ENCODE measurements around the gene MACROD2.

The MACROD2 gene

DNA sequence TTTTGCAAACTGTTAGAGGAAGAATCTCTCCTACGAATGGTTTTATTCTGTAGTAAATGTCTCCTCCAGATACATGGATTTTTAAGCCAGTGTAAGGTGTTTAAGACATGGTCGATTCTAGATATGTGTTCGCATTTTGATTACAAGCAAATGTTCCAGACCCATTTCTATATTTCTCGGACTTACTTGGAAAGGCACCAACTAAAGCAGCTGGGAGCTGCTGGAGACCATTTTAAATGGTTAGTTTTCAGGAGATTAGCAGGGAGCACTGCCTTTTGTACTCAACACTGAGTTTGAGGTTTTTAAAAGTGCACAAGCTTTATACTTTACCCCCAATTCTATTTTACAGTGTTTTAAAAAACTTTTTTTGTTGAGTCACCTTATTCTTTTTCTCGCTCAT, 1720.9 kb downstream of the MACROD2 start:
- DNase-seq (ENCODE audit: low spot score): no peak
- no peak for TF ChIP-seq CTCF (IDR thresholded peaks at IDR 0.05; ENCODE audit: extremely low read depth, missing control alignments)

DNA sequence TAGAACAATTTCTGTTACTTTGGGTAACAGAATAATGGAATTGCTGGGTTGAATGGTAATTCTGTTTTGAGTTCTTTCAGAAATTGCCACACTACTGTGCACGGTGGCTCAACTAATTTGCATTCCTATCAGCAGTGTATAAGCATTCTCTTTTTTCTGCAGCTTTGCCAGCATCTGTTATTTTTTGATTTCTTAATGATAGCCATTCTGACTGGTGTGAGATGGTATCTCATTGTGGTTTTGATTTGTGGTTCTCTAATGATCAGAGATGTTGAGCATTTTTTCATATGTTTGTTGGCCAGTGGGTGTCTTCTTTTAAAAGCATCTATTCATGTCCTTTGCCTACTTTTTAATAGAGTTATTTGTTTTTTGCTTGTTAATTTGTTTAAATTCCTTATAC, 1731.1 kb downstream of the MACROD2 start:
- no peak for DNase-seq (ENCODE audit: low spot score)
- TF ChIP-seq CTCF (IDR thresholded peaks at IDR 0.05; ENCODE audit: extremely low read depth, missing control alignments): no peak

DNA sequence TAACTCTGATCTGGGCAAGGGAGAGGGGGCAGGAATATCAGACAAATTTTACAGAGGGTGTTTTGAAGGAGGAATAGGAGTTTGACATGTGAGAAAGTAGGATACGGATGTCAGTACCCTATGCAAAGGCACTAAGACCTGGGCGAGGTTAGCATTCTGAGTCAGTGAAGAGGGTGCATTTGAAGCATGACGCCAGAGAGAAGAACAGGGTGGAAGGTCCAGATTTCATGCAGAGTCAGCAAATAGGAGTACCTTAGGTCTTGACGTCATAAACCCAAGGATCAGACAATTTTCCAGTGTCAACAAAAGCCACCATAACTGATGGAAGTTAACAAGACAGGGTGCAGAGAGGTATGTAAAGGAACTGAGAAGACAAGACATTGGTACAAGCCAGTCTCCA, 1738.7 kb downstream of the MACROD2 start:
- TF ChIP-seq CTCF (IDR thresholded peaks at IDR 0.05; ENCODE audit: extremely low read depth, missing control alignments): no peak
- no peak for DNase-seq (ENCODE audit: low spot score)

DNA sequence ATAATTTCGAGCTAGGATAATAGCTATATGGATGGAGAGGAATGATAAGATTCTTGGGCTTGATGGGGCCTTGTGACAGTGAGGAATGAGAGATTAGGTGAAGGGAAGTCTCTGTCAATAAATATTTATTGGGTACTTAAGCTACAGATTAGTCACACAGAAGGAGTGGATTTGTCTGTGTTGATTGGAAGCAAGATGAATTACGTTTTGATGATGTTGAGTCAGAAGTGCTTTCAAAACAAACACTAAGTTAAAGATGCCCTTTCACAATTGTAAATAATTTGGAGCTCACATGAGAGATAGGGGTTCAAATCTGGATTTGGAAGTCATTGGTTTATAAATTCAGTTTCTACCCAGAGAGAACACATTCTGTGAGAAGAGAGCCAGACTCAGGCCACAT, 1743.7 kb downstream of the MACROD2 start:
- TF ChIP-seq CTCF (IDR thresholded peaks at IDR 0.05; ENCODE audit: extremely low read depth, missing control alignments): no peak
- no peak for DNase-seq (ENCODE audit: low spot score)

DNA sequence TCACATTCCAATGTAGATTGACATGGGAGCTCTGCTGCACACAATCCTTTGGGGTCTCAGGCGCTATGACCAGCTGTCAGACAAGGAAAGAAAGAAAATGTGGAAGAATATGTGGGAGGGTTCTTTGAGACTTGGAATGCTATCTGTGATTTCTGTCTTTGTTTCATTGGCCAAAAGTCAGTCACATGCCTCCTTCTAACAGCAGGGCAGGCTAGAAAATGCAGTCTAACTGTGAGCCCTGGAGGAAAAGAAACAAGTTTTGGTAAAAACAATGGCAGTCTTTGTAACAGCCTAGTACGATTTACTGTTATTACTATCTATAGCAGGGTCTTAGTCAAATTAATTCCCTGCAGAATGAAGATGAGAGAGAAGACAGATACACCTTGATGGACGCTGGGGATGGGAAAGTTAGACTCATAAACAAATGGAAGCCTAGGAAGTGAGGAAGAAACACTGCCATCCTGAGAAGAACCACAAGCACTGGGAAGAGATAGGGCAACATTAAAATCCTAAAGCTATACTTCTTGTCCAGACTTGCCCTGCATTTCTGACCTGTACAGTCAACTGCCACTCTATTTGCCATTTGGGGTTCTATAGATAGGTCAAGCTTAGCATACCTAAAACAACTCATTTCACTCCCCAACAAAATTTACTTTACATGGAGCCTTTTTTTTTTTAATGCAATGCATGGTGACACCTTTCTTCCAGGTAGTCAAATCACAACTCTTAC, 1744.9 kb downstream of the MACROD2 start:
- no peak for TF ChIP-seq CTCF (IDR thresholded peaks at IDR 0.05; ENCODE audit: extremely low read depth, missing control alignments)
- no peak for DNase-seq (ENCODE audit: low spot score)

- no peak for DNase-seq (ENCODE audit: low spot score)
- no peak for TF ChIP-seq CTCF (IDR thresholded peaks at IDR 0.05; ENCODE audit: extremely low read depth, missing control alignments)
Measured at GRCh38 chr20:15742087-15742486, 1746.8 kb downstream of the MACROD2 start.

GRCh38 chr20:15742627-15743026, 1747.3 kb downstream of the MACROD2 start:
- TF ChIP-seq CTCF (IDR thresholded peaks at IDR 0.05; ENCODE audit: extremely low read depth, missing control alignments): no peak
- DNase-seq (ENCODE audit: low spot score): no peak
